GM12891 (cell line): ENCODE results near the gene ZFYVE19.

Experiments
- PAX5 ChIP-seq: IDR thresholded peaks from 2 replicates; pipeline ENCODE4 v1.6.1; 2011; ENCODE audit warnings: low read length, moderate library complexity, mild to moderate bottlenecking; ENCODE audit not compliant: insufficient read depth, severe bottlenecking
- POLR2A ChIP-seq: IDR thresholded peaks from 2 replicates; pipeline ENCODE4 v1.6.1; 2011; ENCODE audit warnings: low read depth, low read length, control low read depth
- POLR2AphosphoS5 ChIP-seq: IDR thresholded peaks from 2 replicates; pipeline ENCODE4 v1.6.1; 2011; ENCODE audit warnings: low read depth, low read length, control low read depth
- TAF1 ChIP-seq: IDR thresholded peaks from 2 replicates; pipeline ENCODE4 v1.6.1; 2011; ENCODE audit warnings: low read depth, low read length, control low read depth

- TF ChIP-seq POLR2A (0 out of 2 replicates have a peak, but pooled peaks have one; percentile 11), POLR2AphosphoS5 (0 out of 2 replicates have a peak, but pooled peaks have one; percentile 16), TAF1 (no peak), PAX5 (peak; percentile 50)
These were observed 37.4 kb upstream of the ZFYVE19 start, which contains the start of gene C15orf62 for GRCh38 chr15:40769274-40770146.
